Mammary epithelial cell (primary cell): ENCODE results near the gene RNF166.

Experiments used
- EZH2 ChIP-seq: IDR thresholded peaks from 2 replicates; pipeline ENCODE4 v1.6.1; 2012; ENCODE audit warnings: low read length, inconsistent platforms, borderline replicate concordance
- TF ChIP-seq, protein P1 (sequence below), 2 donors: IDR thresholded peaks in 1 of 2; conservative IDR thresholded peaks in 1 of 2; 2 replicates each; pipeline ENCODE4 v1.5.1; 2011 to 2012; ENCODE audit warnings: inconsistent platforms in 2 of 2, low read length in 2 of 2, mild to moderate bottlenecking in 2 of 2, control low read depth in 1 of 2, low read depth in 1 of 2; ENCODE audit not compliant: insufficient read depth in 1 of 2; ENCODE audit errors: extremely low read depth in 1 of 2

DNA sequence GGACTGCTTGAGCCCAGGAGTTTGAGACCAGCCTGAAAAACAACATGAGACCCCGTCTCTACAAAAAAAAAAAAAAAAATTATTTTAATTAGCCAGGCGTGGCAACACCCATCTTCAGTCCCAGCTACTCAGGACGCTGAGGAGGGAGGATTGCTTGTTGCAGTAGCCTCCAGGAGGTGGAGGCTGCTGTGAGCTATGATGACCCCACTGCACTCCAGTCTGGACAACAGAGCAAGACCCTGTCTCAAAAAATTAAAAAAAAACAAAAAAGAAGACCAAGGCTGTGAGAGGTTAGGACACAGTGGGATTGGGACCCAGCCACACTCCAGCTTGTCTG, 18.6 kb downstream of the RNF166 start:
- TF ChIP-seq, protein P1, sequence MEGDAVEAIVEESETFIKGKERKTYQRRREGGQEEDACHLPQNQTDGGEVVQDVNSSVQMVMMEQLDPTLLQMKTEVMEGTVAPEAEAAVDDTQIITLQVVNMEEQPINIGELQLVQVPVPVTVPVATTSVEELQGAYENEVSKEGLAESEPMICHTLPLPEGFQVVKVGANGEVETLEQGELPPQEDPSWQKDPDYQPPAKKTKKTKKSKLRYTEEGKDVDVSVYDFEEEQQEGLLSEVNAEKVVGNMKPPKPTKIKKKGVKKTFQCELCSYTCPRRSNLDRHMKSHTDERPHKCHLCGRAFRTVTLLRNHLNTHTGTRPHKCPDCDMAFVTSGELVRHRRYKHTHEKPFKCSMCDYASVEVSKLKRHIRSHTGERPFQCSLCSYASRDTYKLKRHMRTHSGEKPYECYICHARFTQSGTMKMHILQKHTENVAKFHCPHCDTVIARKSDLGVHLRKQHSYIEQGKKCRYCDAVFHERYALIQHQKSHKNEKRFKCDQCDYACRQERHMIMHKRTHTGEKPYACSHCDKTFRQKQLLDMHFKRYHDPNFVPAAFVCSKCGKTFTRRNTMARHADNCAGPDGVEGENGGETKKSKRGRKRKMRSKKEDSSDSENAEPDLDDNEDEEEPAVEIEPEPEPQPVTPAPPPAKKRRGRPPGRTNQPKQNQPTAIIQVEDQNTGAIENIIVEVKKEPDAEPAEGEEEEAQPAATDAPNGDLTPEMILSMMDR (conservative IDR thresholded peaks at IDR 0.05 in 1 of 2, IDR thresholded peaks at IDR 0.05 in 1 of 2; ENCODE audit: extremely low read depth in 1 of 2, insufficient read depth in 1 of 2, low read depth in 1 of 2, low read length in 2 of 2): no peak
- TF ChIP-seq EZH2: no peak
